GM23248 (cell line): ENCODE measurements around the gene DNASE1L1.

Source experiments
- EZH2 ChIP-seq: fragments of 200-600 bp; sonication (generic); IDR thresholded peaks from 2 replicates; pipeline ENCODE4 v1.6.1; 2018; ENCODE audit warnings: antibody characterized with exemption, mild to moderate bottlenecking; ENCODE audit not compliant: insufficient read depth, poor library complexity, severe bottlenecking
- EZH2phosphoT487 ChIP-seq: fragments of 200-600 bp; sonication (generic); IDR thresholded peaks from 2 replicates; pipeline ENCODE4 v1.6.1; 2018; ENCODE audit warnings: antibody characterized with exemption, moderate library complexity, mild to moderate bottlenecking, low read depth; ENCODE audit not compliant: insufficient read depth

DNA sequence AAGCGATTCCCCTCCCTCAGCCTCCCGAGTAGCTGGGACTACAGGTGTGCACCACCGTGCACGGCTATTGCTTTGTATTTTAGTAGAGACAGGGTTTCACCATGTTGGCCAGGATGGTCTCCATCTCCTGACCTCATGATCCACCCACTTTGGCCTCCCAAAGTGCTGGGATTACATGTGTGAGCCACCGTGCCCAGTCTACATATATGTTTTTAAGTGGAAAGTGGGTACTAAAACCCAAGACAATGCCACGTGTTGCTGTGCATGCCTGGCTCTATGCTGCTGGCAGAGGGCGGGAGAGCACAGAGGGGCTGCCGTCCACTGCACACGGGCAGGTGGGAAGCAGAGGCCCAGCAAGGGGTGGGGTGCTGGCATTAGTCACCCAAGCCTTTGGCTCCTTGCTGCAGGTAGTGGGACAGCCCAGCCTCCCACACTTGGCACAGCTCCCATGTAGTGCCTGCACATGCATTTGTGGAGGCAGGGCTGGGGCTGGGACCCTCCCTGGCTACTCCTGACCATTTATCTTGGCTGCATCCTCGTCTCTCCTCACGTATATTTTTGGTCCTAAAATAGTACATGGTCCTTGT, 26.5 kb downstream of the DNASE1L1 start:
- TF ChIP-seq EZH2 (no peak), EZH2phosphoT487 (no peak)
